Measurements from ENCODE around the gene IFIT1.
A peak's percentile ranks its signal among the peaks of the same experiment; 100 is the strongest.
"Not testable (repeated sequence)": the region's sequence is repeated elsewhere in the genome, so short reads cannot be mapped to it uniquely, and the experiment has no call there.

The IFIT1 gene

DNA sequence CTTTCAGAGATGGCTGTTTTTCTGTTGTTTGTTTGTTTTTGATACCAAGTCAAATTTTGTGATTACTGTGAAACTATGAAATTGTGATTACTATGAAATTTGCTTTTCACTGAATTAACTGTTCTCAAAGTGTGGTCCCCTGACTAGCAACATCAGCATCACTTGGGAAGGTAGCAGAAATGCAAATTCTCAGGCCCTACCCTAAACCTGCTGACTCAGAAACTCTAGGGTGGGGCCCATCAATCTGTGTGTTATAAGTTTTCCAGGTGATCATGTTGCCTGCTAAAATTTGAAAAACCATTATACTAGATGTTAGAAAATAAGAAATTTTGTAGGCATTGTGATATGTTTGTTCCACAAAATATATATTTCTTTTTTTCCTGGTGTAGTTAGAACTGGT, 13.3 kb upstream of the IFIT1 start:
- TF ChIP-seq, protein P1, sequence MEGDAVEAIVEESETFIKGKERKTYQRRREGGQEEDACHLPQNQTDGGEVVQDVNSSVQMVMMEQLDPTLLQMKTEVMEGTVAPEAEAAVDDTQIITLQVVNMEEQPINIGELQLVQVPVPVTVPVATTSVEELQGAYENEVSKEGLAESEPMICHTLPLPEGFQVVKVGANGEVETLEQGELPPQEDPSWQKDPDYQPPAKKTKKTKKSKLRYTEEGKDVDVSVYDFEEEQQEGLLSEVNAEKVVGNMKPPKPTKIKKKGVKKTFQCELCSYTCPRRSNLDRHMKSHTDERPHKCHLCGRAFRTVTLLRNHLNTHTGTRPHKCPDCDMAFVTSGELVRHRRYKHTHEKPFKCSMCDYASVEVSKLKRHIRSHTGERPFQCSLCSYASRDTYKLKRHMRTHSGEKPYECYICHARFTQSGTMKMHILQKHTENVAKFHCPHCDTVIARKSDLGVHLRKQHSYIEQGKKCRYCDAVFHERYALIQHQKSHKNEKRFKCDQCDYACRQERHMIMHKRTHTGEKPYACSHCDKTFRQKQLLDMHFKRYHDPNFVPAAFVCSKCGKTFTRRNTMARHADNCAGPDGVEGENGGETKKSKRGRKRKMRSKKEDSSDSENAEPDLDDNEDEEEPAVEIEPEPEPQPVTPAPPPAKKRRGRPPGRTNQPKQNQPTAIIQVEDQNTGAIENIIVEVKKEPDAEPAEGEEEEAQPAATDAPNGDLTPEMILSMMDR (IDR thresholded peaks at IDR 0.05; ENCODE audit: insufficient read depth, low read length, missing control alignments), result no peak
- ChIA-PET POLR2A (no interaction called here), CTCF (interaction anchor here (1.4 to 3.9 kb wide), 2 partner anchors 9 to 10 kb away, joined by 10 to 22 read pairs; no protein-coding TSS in a partner anchor)
- DNase-seq (ENCODE audit: low read depth, low spot score), result no peak
- H3K4me3 ChIP-seq (ENCODE audit: low read depth, low read length), result no peak overlapping the region

DNA sequence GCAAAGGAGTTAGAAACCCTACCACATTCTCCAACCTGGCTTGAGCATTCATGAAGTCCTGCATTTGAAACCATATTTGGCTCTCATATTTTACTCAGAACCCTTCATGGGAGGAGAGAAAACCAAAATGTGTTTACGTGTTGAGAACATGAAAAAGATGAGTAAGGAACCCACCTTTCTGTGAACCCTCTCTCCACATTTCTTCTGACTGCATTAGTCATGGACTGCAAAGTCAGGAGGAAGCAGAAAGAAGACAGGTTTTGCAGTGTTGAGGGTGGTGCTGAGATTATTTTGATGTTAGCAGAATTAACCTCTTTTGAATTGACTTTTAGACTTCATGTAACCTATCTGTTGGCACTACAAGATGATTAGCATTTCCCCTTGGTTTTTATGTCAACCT, 9.7 kb upstream of the IFIT1 start:
- TF ChIP-seq, protein P1 (IDR thresholded peaks at IDR 0.05; ENCODE audit: insufficient read depth, low read length, missing control alignments), result no peak
- H3K4me3 ChIP-seq (ENCODE audit: low read depth, low read length), result no peak overlapping the region
- ChIA-PET POLR2A (no interaction called here), CTCF (interaction anchor here (1.5 to 2.5 kb wide), 2 partner anchors 14 to 162 kb away, joined by 4 to 16 read pairs; no protein-coding TSS in a partner anchor)
- no peak for DNase-seq (ENCODE audit: low read depth, low spot score)

DNA sequence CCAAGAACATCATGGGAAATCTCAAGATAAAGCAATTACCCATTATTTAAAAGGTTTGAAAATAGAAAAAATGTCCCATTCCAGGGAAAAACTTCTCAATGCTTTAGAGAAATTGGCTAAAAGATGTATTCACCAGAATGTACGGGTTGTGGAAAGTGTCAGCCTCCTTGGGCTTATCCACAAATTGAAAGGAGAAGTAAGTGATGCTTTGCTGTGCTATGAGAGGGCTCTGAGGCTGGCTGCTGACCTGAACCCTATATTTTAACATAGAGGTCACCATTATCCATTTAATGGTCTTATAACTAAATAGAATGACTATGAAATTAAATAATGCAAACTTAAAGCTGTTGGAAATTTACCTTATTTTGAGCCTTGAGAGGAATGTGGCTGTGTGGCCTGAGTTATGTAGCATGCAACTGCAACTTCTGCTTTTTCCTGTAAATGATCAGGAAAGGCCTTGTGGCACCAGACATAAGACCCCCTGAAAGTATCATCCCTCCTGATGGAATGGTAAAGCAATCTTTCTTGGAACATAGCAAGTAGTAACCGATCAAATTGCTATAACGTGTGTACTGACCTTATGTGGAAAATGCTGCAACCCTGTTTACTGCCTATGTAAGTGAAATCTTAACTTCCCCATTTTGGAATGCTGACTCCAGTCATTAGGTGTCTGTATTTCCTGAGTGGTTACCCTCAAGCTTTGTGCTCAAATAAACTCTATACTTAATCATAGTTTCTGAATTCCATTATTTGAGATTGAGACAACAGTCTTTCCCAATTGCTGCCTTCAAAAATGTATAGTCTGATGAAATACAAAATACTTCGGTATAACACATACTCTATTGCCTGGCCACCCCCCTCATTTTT, 7.7 kb upstream of the IFIT1 start:
- ChIA-PET CTCF (interaction anchor here (0.9 to 2.5 kb wide), 5 partner anchors 10 to 167 kb away, joined by 3 to 16 read pairs (median 4); partner anchors contain the start of gene LIPA), POLR2A (no interaction called here)
- no peak overlapping the region for H3K4me3 ChIP-seq (ENCODE audit: low read depth, low read length)
- DNase-seq (ENCODE audit: low read depth, low spot score), result no peak
- TF ChIP-seq, protein P1 (IDR thresholded peaks at IDR 0.05; ENCODE audit: insufficient read depth, low read length, missing control alignments), result no peak

DNA sequence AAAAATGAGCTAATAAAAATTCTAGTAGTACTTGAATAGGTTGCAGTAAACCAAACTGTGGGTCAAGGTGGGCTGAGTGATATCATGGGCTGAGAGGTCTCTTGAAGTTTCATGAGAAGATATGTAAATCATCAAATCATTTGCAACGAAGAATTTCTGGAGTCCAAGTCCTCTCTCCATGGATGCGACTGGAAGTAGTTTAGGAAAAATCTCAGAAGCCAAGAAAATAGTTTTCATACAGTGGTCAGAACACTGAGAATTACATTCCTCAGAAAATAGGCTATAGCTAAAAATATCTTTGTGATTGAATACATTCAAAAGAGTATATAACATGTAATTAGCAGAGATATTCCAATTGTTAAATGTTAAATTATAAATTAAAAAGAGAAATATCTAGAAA, 3.6 kb upstream of the IFIT1 start:
- ChIA-PET POLR2A (no interaction called here), CTCF (interaction anchor here (0.7 to 5.4 kb wide), 12 partner anchors 10 to 173 kb away, joined by 3 to 63 read pairs (median 4); no protein-coding TSS in a partner anchor)
- DNase-seq (ENCODE audit: low read depth, low spot score), result no peak
- H3K4me3 ChIP-seq (ENCODE audit: low read depth, low read length), result no peak overlapping the region
- TF ChIP-seq, protein P1 (IDR thresholded peaks at IDR 0.05; ENCODE audit: insufficient read depth, low read length, missing control alignments), result no peak

DNA sequence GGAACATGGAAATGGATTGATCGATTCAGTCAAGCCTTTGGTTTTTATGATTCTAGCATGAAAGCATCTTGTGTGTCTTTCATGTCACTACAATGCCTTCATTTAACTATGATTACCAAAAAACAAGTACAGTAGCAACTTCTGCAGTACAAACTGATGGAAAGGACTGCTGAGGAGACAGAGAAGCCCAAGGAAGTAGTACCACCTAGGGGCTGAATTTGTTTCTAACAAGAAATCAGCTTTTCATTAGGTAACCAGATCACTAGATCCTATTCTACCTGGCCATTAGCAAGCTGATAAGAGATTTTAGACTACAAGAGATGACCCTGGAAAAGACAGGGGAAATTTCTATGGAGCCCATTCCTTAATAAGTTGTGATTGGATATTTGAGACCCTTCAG, 3.2 kb upstream of the IFIT1 start:
- TF ChIP-seq, protein P1 (IDR thresholded peaks at IDR 0.05; ENCODE audit: insufficient read depth, low read length, missing control alignments), result peak; percentile 31
- ChIA-PET CTCF (interaction anchor here (0.7 to 5.4 kb wide), 13 partner anchors 10 to 173 kb away, joined by 3 to 63 read pairs (median 4); no protein-coding TSS in a partner anchor), POLR2A (no interaction called here)
- no peak overlapping the region for H3K4me3 ChIP-seq (ENCODE audit: low read depth, low read length)
- DNase-seq (ENCODE audit: low read depth, low spot score), result no peak

DNA sequence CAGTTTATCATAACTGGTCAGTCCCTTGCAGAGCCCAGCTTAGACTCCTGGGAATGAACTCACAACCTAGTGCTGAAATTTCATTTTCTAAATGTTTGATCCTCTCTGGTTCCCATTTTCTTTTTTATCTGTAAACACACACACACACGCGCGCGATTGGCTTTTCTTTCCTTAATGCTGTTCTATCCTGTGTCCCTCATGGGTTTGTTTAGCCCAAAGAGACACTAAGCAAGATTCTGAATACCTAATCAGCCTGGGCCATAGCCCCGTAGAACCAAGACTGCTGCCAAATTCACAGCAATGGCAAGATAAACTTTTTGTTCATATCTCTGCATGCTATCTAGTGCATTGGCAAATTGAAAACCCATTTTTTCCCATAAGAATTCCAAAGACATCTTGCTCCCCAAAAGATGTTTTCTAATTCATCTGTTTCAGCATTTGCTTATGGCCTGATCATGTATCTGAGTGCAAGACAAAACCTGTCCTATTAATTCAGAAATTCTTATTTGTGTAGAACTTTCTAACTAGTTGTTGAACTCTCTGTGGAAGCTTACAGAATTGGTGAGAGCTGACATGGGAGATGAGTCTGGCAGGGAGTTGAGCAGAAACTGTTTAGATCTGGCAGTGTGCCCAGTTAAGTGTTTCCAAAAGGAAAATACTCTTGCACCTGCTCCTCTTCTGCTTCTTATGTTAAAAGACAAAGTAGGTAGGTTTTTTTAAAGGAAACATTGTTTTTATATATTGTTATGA, 1.8 kb upstream of the IFIT1 start:
- ChIA-PET POLR2A (no interaction called here), CTCF (interaction anchor here (1.2 to 5.4 kb wide), 3 partner anchors 19 to 33 kb away, joined by 4 to 63 read pairs (median 5); no protein-coding TSS in a partner anchor)
- no peak for DNase-seq (ENCODE audit: low read depth, low spot score)
- TF ChIP-seq, protein P1 (IDR thresholded peaks at IDR 0.05; ENCODE audit: insufficient read depth, low read length, missing control alignments), result no peak
- no peak overlapping the region for H3K4me3 ChIP-seq (ENCODE audit: low read depth, low read length)

DNA sequence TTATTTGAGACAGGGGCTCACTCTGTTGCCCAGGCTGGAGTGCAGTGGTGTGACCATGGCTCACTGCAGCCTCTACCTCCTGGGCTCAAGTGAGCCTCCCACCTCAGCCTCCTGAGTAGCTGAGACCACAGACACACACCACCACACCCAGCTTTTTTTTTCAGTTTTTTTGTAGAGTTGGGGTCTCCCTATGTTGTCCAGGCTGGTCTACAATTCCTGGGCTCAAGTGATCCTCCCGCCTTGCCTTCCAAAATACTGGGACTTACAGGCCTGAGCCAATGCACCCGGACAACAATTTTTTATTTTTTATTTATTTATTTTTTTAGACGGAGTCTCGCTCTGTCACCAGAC, 1.2 kb upstream of the IFIT1 start:
- DNase-seq (ENCODE audit: low read depth, low spot score); POLR2A ChIA-PET: not testable (repeated sequence)
- CTCF ChIA-PET, result interaction anchor here (1.3 to 3.0 kb wide), 3 partner anchors 22 to 145 kb away, joined by 3 to 20 read pairs (median 5); no protein-coding TSS in a partner anchor

More for the DNA sequence above, 1.2 kb upstream of the IFIT1 start:
- H3K4me3 ChIP-seq (ENCODE audit: low read depth, low read length), result not testable (repeated sequence)
